Mesenchymal stem cell (in vitro differentiated cells and primary cell): Measurements from ENCODE around the gene NIP7.

Source experiments
- DNase-seq: peaks from one replicate; pipeline ENCODE4 v3.0.0-alpha.2; 2013
- H2AFZ ChIP-seq: one replicate; pipeline ENCODE4 v1.6.1; 2013; ENCODE audit warnings: low read depth, mild to moderate bottlenecking, control low read depth, inconsistent platforms, low read length, moderate library complexity
- H2AK5ac ChIP-seq: 2 replicates; pipeline ENCODE4 v1.6.1; 2013; ENCODE audit warnings: low read length, moderate library complexity, mild to moderate bottlenecking, inconsistent platforms; ENCODE audit not compliant: severe bottlenecking
- H2BK120ac ChIP-seq: one replicate; pipeline ENCODE4 v1.6.1; 2013; ENCODE audit warnings: low read depth, mild to moderate bottlenecking, inconsistent platforms, low read length, moderate library complexity
- H2BK12ac ChIP-seq, 2 experiments: one replicate each; pipeline ENCODE4 v1.6.1; 2013; ENCODE audit warnings: inconsistent platforms in 2 of 2, low read length in 2 of 2, mild to moderate bottlenecking in 2 of 2, moderate library complexity in 2 of 2, control low read depth in 1 of 2
- H2BK15ac ChIP-seq: one replicate; pipeline ENCODE4 v1.6.1; 2013; ENCODE audit warnings: mild to moderate bottlenecking, low read depth, inconsistent platforms; ENCODE audit not compliant: poor library complexity, severe bottlenecking
- H2BK5ac ChIP-seq: 2 replicates; pipeline ENCODE4 v1.6.1; 2013; ENCODE audit warnings: low read depth, mild to moderate bottlenecking, low read length, control low read depth, inconsistent platforms; ENCODE audit not compliant: poor library complexity, severe bottlenecking
- H3K14ac ChIP-seq, 2 experiments: one replicate each; pipeline ENCODE4 v1.6.1; 2013; ENCODE audit warnings: inconsistent platforms in 2 of 2, low read length in 2 of 2, control low read depth in 1 of 2, mild to moderate bottlenecking in 1 of 2, moderate library complexity in 1 of 2
- H3K18ac ChIP-seq, 2 experiments: one replicate each; pipeline ENCODE4 v1.6.1; 2013; ENCODE audit warnings: inconsistent platforms in 2 of 2, low read length in 2 of 2, control low read depth in 1 of 2, low read depth in 1 of 2, mild to moderate bottlenecking in 1 of 2
- H3K23ac ChIP-seq, 2 experiments: one replicate each; pipeline ENCODE4 v1.6.1; 2013; ENCODE audit warnings: inconsistent platforms in 2 of 2, low read length in 2 of 2, mild to moderate bottlenecking in 2 of 2, moderate library complexity in 2 of 2, control low read depth in 1 of 2
- H3K27ac ChIP-seq: 2 replicates; pipeline ENCODE4 v1.5.1; 2013; ENCODE audit warnings: mild to moderate bottlenecking, moderate library complexity, low read length, control low read depth, inconsistent platforms; ENCODE audit not compliant: poor library complexity, severe bottlenecking
- H3K27me3 ChIP-seq, 2 experiments: 2 replicates each; pipeline versions ENCODE4 v1.6.1 to v1.7.0; 2013; ENCODE audit warnings: low read length in 2 of 2, mild to moderate bottlenecking in 2 of 2, moderate library complexity in 2 of 2, control low read depth in 1 of 2, inconsistent platforms in 1 of 2; ENCODE audit not compliant: control insufficient read depth in 1 of 2, insufficient read depth in 1 of 2
- H3K36me3 ChIP-seq, 2 experiments: 2 replicates each; pipeline versions ENCODE4 v1.6.1 to v1.7.0; 2013; ENCODE audit warnings: low read length in 2 of 2, control low read depth in 1 of 2, inconsistent platforms in 1 of 2, low read depth in 1 of 2, mild to moderate bottlenecking in 1 of 2; ENCODE audit not compliant: insufficient read depth in 2 of 2, control insufficient read depth in 1 of 2
- H3K4ac ChIP-seq, 2 experiments: one replicate each; pipeline ENCODE4 v1.6.1; 2013; ENCODE audit warnings: inconsistent platforms in 2 of 2, low read length in 2 of 2, mild to moderate bottlenecking in 2 of 2, moderate library complexity in 2 of 2, control low read depth in 1 of 2, low read depth in 1 of 2
- H3K4me1 ChIP-seq: 2 replicates; pipeline ENCODE4 v1.6.1; 2013; ENCODE audit warnings: low read depth, low read length, control low read depth; ENCODE audit not compliant: control insufficient read depth, insufficient read depth
- H3K4me2 ChIP-seq: 2 replicates; pipeline ENCODE4 v1.6.1; 2013; ENCODE audit warnings: low read length, mild to moderate bottlenecking, inconsistent platforms; ENCODE audit not compliant: poor library complexity, severe bottlenecking
- H3K4me3 ChIP-seq, 2 experiments: 2 replicates each; pipeline versions ENCODE4 v1.5.1 to v1.7.0; 2013; ENCODE audit warnings: low read length in 2 of 2, mild to moderate bottlenecking in 2 of 2, control low read depth in 1 of 2, low read depth in 1 of 2; ENCODE audit not compliant: insufficient read depth in 1 of 2
- H3K79me1 ChIP-seq: replicated peaks from 2 replicates; pipeline ENCODE4 v1.6.1; 2013; ENCODE audit warnings: mild to moderate bottlenecking, control low read depth, low read length, inconsistent platforms; ENCODE audit not compliant: poor library complexity, severe bottlenecking
- H3K9ac ChIP-seq: 2 replicates; pipeline ENCODE4 v1.7.0; 2013; ENCODE audit warnings: mild to moderate bottlenecking, low read length, moderate library complexity
- H3K9me3 ChIP-seq: 2 replicates; pipeline ENCODE4 v1.7.0; 2013; ENCODE audit warnings: mild to moderate bottlenecking, low read length; ENCODE audit not compliant: control insufficient read depth
- H4K8ac ChIP-seq: one replicate; pipeline ENCODE4 v1.6.1; 2013; ENCODE audit warnings: inconsistent platforms, mild to moderate bottlenecking, low read length, moderate library complexity
- H4K91ac ChIP-seq: one replicate; pipeline ENCODE4 v1.6.1; 2013; ENCODE audit warnings: mild to moderate bottlenecking, low read length, inconsistent platforms
- WGBS: methylation state at CpG from one replicate; pipeline ENCODE4 v1.1.7; 2013; ENCODE audit warnings: mixed read lengths; 5-methylcytosine and 5-hydroxymethylcytosine counted together

NIP7 gene

DNA sequence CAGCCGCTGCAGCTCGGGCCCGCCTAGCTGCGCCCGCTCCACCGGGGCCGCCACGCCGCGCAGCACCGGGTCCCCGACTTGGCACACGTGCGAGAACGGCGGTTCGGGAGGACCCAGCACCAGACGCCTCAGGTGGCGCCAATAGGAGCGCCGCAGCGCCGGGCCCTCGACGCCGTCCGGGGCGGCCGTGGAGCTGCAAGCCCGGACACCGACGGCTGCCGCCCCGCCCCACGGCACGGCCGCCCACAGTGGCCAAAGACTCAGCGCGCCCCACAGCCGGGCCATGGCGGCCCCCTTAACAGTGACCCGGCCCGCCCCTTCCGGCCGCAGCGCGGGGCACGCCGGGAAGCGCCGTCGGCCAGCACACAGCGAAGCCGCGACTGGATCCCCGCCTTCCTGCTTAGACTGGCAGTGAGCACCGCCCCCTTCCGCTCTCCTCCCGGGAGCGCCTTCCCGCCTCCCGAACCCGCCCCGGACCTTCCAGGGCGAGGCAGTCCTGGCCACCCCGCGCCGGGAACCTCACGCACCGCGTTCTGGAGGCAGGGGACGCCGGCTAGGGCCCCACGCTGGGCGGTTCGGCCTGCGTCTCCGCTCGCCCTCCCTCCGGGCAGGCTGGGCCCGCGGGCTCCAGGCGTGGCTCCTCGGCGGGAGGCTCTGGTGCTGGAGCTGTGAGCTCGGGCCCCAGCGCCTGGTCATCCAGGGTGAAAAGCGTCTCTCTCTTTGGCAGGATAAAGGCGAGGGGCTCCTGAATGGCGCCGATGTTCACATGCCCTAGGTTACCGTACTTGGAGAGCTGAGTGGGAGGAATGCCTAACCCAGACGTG, 9.1 kb upstream of the NIP7 start, which contains the start of gene PDF:
Gene PDF, minus strand, starts transcription at position 303 of the 824 bp plus-strand sequence. Its CDS starts 18 bp downstream, at position 285.
- no peaks in the 10 kb centered on the region for H3K9me3 ChIP-seq
- H2BK15ac ChIP-seq, result peak within 1 kb of the TSS; percentile 52
- H2BK5ac ChIP-seq, result peak within 1 kb of the TSS; percentile 62
- peak within 1 kb of the TSS; percentile 95 for H4K91ac ChIP-seq
- DNase-seq, result peak; percentile 94
- 2% methylated on average over 84 of the region's 93 CpGs for WGBS
- H3K9ac ChIP-seq, result peak within 1 kb of the TSS; percentile 93
- H2AK5ac ChIP-seq, result no peak within 1 kb of the TSS
- H3K4me1 ChIP-seq, result peaks cover 27% of the 10 kb centered on the region
- peak within 1 kb of the TSS in 1 of 2 experiments; percentile 85 for H3K14ac ChIP-seq
- H2AFZ ChIP-seq, result peak within 1 kb of the TSS; percentile 96
- peaks cover 44 to 74% of the 10 kb centered on the region in 2 experiments for H3K36me3 ChIP-seq
- no peaks in the 10 kb centered on the region for H3K27me3 ChIP-seq
- peak within 1 kb of the TSS; percentile 90 to 95 for H3K4me3 ChIP-seq
- peak within 1 kb of the TSS; percentile 77 for H3K27ac ChIP-seq
- H4K8ac ChIP-seq, result peak within 1 kb of the TSS; percentile 97
- peaks cover 24% of the 10 kb centered on the region for H3K79me1 ChIP-seq
- H2BK12ac ChIP-seq, result peak within 1 kb of the TSS in 1 of 2 experiments; percentile 2
- peak within 1 kb of the TSS; percentile 87 for H3K4me2 ChIP-seq
- H3K23ac ChIP-seq, result peak within 1 kb of the TSS; percentile 10 to 20
- peak within 1 kb of the TSS; percentile 73 to 90 for H3K4ac ChIP-seq
- H2BK120ac ChIP-seq, result peak within 1 kb of the TSS; percentile 58
- H3K18ac ChIP-seq, result peak within 1 kb of the TSS; percentile 78 to 92

DNA sequence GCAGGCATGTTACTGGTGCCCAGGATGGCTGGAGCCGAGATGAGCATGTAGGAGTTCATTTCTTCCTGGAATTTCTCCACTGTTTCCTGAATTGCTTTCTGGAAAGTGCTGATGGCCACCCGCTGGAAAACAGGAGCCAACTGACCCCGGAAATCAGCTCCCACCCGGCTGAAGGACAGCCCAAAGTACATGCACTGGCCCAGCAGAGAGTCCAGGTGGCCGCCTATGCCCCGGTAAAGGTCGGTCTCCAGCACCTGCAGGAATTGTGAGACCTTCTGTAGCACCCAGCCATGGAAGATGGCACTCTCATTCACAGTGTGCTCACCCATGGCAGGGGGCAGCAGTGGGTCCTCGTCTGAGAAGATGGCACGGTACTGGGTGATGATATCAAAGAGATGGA, 4.9 kb upstream of the NIP7 start:
- Histone ChIP-seq H2BK15ac (no peak overlapping the region), H2AFZ (no peak overlapping the region), H2AK5ac (no peak overlapping the region), H3K18ac (no peak overlapping the region), H3K4ac (no peak overlapping the region), H3K23ac (no peak overlapping the region), H4K91ac (no peak overlapping the region), H2BK120ac (no peak overlapping the region), H4K8ac (no peak overlapping the region), H3K79me1 (peaks cover 26% of the 10 kb centered on the region), H2BK5ac (no peak overlapping the region), H3K27me3 (no peaks in the 10 kb centered on the region), H3K27ac (no peak overlapping the region), H3K4me3 (no peak overlapping the region), H3K36me3 (peaks cover 38 to 53% of the 10 kb centered on the region in 2 experiments), H3K14ac (no peak overlapping the region), H3K9me3 (no peaks in the 10 kb centered on the region), H3K9ac (no peak overlapping the region), H2BK12ac (no peak overlapping the region), H3K4me1 (peaks cover 15% of the 10 kb centered on the region), H3K4me2 (no peak overlapping the region)
- DNase-seq, result no peak
- WGBS, result 93% methylated on average over 9 of the region's 9 CpGs

- peak overlapping the region; percentile 81 for H3K4me2 ChIP-seq
- WGBS, result 35% methylated on average over 39 of the region's 46 CpGs
- peak overlapping the region in 1 of 2 experiments; percentile 96 for H3K4ac ChIP-seq
- no peak overlapping the region for H2BK12ac ChIP-seq
- H2AK5ac ChIP-seq, result peak overlapping the region; percentile 35
- peak overlapping the region; percentile 46 for H3K27ac ChIP-seq
- H3K23ac ChIP-seq, result peak overlapping the region in 1 of 2 experiments; percentile 29
- H2AFZ ChIP-seq, result peak overlapping the region; percentile 33
- peaks cover 15% of the 10 kb centered on the region for H3K4me1 ChIP-seq
- H2BK15ac ChIP-seq, result peak overlapping the region; percentile 78
- H2BK120ac ChIP-seq, result no peak overlapping the region
- peak overlapping the region; percentile 83 for H4K8ac ChIP-seq
- H2BK5ac ChIP-seq, result no peak overlapping the region
- peak overlapping the region; percentile 90 to 99 for H3K4me3 ChIP-seq
- H3K36me3 ChIP-seq, result peaks cover 31 to 55% of the 10 kb centered on the region in 2 experiments
- no peaks in the 10 kb centered on the region for H3K9me3 ChIP-seq
- peak overlapping the region; percentile 80 for H4K91ac ChIP-seq
- no peaks in the 10 kb centered on the region for H3K27me3 ChIP-seq
- H3K14ac ChIP-seq, result peak overlapping the region in 1 of 2 experiments; percentile 92
- no peak for DNase-seq
- H3K18ac ChIP-seq, result peak overlapping the region; percentile 75 to 83
- H3K79me1 ChIP-seq, result peaks cover 25% of the 10 kb centered on the region
- H3K9ac ChIP-seq, result peak overlapping the region; percentile 99
Observed at GRCh38 chr16:69338557-69339288, 849 bp upstream of the NIP7 start.
